Measurements from ENCODE around the gene ZNF541.

ZNF541 gene, protein sequence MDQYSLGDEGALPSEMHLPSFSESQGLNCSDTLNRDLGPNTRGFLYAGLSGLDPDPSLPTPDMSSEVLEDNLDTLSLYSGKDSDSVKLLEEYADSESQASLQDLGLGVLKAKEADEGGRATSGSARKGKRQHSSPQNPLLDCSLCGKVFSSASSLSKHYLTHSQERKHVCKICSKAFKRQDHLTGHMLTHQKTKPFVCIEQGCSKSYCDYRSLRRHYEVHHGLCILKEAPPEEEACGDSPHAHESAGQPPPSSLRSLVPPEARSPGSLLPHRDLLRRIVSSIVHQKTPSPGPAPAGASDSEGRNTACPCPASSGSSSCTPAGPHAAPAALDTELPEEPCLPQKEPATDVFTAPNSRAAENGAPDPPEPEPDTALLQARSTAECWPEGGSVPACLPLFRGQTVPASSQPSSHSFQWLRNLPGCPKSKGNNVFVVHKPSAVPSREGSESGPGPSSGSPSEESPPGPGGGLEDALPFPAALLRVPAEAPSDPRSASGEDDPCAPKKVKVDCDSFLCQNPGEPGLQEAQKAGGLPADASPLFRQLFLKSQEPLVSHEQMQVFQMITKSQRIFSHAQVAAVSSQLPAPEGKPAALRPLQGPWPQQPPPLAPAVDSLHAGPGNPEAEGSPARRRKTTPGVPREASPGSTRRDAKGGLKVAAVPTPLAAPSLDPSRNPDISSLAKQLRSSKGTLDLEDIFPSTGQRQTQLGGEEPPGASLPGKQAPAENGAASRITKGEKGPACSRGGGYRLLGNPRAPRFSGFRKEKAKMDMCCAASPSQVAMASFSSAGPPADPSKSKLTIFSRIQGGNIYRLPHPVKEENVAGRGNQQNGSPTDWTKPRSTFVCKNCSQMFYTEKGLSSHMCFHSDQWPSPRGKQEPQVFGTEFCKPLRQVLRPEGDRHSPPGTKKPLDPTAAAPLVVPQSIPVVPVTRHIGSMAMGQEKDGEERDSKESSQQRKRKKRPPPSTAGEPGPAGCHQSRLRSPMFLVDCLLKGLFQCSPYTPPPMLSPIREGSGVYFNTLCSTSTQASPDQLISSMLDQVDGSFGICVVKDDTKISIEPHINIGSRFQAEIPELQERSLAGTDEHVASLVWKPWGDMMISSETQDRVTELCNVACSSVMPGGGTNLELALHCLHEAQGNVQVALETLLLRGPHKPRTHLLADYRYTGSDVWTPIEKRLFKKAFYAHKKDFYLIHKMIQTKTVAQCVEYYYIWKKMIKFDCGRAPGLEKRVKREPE (N-terminal part only)

GRCh38 chr19:47573071-47574026, at the start of gene ZNF541:
TSS of gene ZNF541 (minus strand) at chr19:47573148. CDS start at chr19:47555856, 17,292 bp downstream.
- peak; percentile 60 to 78 (median 74) for DNase-seq

DNA sequence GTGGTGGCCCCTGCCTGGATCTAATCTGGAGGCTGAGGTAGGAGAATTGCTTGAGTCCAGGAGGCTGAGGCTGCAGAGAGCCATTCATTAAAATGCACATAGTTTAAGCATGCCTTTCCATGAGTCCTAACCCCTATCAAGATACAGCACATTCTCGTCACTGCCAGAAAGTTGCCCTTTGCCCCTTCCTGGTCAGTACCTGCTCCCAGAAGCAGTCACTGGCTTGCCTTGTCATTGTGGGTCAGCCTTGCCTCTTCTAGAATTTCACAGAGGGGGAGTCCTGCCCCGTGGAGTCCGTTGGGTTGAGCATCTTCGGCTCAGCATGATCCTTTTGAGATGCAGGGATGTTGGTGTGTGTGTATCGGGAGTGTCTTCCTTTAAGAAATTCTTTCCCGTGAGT, 46.8 kb upstream of the ZNF541 start:
- DNase-seq: no peak

DNA sequence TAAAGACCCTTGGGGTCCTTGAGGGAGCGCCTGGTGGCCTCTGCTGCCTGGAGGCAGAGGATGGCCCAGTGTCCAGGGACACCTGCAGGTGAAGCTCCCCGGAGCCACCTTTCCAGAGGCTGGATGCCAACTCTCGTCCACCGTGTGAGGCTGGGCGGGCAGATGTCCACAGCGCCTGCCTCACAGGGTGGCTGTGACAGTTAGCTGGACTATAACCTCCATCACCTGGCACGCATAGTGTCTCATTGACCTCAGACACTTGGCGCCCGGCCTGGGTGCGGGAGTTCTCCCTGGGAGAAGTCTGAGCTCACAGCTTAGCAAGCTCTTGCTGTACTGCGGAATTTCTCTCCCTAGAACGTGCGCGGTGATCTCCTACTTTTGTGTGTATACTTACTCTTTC, 45.8 kb upstream of the ZNF541 start:
- DNase-seq: no peak

DNA sequence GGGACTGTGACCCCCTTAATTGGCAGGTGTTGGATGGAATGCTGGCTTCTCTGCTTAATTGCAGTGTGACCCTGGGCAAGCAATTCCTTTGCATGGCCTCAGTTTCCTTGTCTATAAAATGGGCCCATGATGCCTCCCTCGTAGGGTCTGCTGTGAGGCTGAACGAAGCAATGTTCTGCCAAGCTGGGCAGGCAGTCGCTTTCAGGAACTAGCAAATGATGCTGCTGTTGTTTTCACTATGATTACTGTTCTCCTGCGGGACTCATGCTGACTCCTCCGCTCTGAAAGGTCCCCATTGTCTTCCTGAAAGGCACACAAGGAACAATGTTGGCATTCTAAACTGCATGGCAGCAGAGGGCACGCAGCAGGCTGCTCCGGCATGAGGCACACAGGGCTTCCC, 42.8 kb upstream of the ZNF541 start:
- DNase-seq: no peak

DNA sequence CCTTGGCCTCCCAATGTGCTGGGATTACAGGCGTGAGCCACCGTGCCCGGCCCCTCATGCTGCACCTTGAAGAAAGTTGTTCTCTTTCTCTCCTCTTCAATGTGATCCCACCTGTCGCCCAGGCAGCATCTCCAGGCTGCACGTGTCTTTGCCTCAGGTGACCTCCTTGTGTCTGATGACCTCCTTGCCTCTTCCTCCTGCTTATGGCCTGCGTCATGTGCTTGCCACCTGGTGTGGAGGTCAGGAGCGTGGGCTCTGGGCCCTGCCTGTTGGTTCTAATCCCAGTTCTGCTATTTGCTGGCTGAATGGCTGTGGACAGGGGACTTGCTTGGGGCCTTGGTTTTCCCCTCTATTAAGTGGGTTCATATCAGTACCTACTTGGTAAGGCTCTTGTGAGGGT, 42.3 kb upstream of the ZNF541 start:
- no peak for DNase-seq

DNA sequence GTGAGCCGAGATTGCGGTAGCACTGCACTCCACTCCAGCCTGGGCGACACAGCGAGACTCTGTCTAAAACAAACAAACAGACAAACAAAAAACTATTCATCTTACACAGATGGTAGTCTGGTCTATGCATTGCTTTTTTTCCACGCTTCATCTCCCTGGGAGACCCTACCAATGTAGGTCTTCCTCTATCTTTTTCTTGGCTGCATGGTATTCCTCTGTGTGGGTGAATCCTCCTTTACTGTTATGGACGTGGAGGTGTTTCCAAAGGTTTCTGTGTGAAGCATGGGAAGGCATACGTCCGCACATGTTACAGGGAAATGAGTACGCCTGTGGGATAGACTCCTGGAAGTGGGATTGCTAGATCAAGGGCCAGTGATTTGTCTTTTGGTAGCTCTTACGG, 41.6 kb upstream of the ZNF541 start:
- no peak for DNase-seq

DNA sequence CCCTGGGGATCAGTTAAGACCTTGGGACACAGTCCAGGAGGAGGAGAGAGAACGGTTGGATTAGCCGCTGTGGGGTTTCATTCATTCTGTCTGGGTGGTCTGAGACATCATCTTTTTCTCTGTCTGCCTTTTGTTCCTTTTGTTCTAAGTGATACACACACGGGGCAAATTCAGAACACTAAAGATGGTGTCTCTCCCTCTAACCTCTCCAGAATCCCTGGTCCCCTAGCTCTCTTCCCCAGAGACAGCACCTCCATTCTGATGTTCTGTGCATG, 41.0 kb upstream of the ZNF541 start:
- DNase-seq: no peak

DNA sequence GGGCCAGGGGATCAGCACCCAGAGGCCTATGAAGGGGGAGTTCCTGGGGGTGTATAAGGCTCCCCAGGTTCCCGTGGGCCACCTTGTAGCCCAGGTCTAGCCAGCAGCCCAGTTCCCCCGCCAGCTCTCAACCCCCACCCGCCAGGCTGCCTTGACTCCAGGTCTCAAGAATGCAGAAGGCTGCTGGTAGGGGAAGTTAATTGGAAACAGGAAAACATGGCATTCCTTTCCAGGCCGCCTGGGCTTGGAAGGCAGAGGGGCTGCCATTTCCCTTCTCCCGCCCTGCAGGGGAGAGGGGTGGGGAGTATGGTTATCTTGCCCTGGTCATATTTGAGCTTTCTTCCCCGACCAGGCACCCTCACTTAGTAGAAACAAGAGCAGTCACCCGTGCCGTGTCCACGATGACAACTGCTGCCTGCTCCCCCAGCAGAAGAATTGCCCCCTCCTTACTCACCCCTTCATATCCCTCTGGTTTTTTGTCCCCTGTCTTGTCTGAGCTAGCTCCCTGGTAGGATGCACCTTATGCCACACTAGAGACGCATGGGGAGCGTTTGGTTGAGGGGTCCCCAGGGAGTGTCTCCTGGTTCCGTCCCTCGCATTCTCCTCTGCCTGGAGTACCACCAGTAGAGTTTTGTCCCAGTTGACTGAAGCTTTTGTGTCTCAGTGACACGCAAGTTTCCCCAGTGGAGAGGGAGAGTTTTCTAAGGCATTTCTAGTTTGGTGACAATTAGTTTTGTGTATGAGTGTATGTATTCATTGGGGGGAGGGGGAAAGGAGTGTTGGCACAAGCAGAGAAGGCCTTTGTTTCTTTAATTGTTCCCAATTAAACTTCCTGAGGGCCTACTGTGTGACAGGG, 40.4 kb upstream of the ZNF541 start:
- DNase-seq: no peak

- DNase-seq: no peak
These were observed 38.0 kb upstream of the ZNF541 start for GRCh38 chr19:47610902-47611301.

DNA sequence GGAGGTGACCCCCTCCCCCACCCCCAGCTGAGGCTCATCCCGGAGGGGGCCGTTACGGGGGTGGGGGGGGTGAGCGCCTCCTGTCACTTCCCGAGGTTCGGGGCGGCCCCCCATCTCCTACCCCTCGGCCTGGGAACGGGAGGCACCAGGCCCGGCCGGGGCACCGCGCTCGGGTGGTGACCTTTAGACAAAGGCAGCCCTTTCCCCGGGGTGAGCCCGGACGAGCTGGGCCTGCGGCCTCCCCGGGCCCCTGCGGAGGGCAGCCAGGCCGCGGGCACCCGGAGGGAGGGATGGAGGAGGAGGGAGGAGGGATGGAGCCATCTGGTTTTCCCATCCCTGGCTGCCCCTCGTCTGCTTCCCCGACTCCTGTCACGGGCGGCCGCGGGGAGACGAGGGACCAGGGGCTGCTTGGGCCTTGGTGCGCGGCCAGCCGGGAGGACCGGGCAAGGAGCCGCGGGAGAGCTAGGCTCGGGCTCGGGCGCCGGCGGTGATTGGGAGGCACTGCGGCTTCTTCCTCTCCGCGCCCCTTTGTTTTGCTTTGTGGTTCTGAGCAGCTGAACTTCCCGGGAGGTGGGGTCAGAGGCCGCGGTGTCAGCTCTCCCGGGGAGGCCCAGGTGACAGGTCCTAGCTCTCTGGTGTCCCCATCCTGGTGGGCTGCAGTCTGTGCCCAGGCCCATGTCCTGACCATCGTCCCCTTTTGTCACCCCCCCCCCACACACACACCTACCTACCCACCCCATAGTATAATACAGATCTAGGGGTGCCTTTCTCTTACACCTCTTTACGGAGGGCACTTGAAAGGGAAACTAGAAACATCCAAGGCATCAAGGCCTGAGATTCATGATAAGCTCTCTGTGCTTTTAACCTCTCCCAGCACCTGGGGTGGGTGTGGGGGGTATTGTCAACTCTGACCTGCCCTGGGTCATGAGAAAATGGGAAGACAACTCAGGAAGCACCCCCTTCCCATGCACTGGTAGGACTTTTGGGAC, 37.3 kb upstream of the ZNF541 start:
- DNase-seq: peak; percentile 40 to 70 (median 58)

DNA sequence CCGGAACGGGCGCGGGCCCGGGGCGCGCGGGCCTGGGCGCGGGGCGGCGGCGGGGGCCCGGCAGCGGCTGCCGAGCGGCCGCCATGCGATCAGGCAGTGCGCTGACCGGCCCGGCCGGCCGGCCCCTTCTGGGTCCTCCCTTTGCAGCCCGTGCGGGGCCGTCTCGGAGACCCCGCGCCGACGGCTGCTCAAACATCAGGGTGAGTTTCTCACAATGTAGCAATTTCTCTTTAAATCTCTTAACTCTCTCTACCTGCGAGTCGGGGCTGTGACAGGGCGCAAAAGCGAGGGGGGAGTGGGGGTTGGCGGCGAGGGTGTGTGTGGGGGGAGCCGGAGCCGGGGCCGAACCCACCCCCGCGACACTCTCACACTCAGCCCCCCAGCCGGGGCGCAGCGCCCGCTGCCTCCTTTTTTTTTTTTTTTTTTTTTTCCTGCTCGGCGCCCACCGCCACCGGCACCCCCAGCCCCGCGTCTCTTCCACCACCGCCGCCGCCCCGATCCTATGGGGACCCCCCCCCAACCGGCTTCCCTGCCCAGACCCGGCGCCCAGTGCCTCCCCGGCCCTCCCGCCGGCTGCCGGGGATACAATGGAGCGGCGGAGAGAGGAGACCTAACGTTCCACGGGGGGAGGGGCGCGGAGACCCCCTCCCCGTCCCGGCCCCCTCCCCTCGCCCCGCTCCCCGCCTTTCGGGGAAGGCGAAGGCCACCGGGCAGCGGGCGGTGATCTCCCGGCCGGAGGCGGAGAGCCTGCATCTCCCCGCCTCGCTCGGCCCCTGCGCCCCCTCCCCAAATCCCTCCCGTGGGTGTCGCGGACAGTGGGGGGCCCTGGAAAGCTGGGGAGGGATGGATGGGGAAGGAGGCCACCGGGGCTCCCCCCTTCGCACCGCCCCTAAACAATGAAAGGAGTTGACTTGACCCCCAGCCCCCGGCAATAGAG, 36.3 kb upstream of the ZNF541 start, which contains the start of gene BICRA:
BICRA (plus strand) TSS at position 166 of the 937 bp plus-strand sequence. CDS start 64,441 bp downstream, outside the sequence.
- peak; percentile 84 to 94 (median 90) for DNase-seq

DNA sequence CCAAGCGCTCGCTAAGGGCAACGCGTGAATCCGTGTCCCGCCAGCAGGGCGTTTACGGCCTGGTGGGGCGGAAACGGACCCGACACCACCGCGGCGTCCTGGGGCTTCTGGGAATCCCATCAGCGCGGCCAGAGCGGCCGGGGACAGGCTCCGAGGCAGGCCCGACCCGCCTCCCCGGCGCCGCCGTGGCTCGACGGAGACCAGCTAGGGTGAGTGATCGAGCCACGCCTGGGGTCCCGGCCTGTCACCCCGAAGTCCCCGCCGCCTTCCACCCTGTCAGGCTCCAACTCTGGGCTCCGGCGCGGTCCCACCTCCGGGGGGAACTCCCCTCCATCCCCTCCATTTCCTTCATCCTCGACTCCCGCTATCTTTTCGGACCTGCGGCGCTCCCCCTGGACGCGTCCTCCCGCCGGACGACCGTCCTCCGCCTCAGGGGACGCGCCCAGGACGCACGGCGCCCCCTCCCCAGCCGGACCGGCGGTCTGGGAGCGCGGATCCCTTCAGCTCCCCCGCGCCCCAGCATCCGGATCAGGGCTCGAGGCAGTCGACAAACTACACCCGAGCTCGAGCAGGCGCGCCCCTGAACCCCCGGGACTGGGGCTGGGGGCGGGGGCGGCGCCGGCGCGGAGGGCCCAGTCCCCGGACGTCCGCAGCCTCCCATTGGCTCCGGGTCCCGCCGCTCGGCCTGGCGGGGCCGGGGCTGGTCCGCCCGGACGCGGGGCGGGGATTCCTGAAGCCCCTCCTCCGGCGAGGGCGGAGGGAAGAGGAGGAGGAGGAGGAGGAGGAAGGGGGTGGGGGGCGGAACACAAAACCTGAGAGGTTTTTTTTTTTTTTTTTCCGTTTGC, 35.3 kb upstream of the ZNF541 start:
- peak; percentile 96 to 99 (median 98) for DNase-seq

DNA sequence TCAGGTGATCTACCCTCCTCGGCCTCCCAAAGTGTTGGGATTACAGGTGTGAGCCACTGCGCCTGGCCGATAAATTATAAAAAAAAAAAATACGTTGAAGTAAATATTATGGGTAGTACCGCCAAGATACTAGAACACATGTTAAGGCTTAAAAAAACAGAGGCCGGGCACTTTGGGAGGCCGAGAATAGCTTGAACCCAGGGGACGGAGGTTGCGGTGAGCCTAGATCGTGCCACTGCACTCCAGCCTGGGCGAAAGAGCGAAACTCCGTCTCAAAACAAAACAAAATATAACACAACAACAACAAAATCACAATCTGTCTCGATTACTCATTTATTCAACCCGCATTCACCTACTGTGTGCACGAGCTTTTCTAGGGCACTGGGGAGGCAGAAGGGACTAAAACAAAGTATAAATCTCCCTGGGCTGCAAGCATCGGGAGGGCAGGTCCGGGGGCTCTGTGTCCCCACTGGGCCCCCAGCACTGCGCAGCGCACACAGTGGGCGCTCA, 34.7 kb upstream of the ZNF541 start:
- no peak for DNase-seq

DNA sequence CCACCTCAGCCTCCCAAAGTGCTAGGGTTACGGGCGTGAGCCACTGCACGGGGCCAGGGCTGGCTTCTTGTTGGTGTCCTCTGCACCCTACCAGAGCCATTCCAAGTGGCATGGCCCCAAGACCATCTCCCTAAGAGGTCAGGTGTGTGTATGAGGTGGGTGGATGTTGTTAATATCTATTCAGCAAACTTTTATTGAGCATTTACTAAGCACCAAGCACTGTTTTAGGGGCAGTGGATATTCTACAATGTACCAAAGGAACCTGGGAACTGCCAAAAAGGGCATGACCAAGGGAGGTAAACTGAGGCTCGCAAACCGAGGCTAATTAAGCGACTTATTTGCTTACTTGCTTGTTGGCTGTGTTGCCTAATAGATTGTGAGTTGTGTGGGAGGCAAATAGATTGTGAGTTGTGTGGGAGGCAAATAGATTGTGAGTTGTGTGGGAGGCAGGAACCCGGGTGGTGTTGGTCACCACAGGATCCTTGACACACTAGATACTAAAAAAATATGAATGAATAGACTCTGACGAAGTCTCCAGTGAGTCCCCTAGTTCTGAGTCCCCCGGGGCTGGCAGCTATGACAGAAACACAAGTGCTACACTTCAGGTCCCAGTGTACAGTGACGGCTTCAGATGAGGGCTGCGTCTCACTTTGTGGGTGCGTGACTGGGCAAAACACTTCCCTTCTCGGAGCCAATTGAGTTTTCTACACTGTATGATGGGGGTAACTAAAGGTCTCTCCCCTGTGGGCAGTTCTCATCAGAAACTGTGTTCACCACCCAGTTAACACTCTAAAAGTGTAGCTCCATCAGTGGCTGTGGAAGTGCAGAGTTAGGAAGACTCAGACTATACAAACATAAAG, 31.0 kb upstream of the ZNF541 start:
- peak in 2 of 3 donors; percentile 25 to 26 for DNase-seq

- no peak for DNase-seq
These were observed 28.4 kb upstream of the ZNF541 start for GRCh38 chr19:47601180-47601904.
